ENCODE data around the gene SASH3. TPM values are rescaled to one million over a fixed set of nuclear protein-coding genes. Genes with fewer than 3 reads are reported as not detected.
A peak's percentile ranks its signal among the peaks of the same experiment; 100 is the strongest.

The SASH3 gene
- polyA plus RNA-seq, 1 donor from 2014 or later: 203 TPM

DNA sequence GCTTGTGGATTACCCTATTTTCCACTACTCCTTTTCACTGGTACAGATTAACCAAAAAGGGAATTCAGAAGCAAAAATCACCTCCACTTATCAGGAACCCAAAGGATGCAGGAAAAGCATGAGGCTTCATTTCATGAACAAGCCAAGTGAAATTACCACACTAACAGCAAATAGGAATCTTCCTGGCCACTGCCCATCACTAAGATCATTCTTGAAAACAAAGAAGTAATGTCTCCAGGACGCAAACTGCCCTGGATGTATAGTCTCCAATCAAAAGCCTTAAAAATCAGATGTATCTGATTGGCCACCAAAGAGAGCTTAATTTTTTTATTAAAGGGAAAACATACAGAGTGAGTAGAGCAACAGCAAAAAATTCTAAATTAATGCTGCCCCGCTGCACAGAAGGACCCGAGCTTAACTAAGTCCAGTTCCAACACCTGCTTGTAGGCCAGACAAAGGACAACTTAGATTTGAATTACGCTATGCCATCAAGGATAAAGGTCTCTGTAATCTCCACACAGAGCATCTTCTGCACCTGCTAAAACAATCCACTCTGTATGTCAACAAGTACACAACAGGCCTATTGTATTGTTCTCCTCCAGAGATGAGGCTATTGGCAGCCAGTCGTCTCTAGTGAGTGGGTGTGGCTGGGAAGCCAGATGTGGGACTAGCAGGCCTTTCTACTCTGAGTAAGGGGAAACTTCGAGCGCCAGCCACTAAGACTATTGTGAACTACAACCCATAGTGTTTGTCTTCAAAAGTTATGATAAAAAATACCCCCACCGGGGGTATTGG, 51.5 kb downstream of the SASH3 start:
- peaks cover 3% of the 10 kb centered on the region for H3K36me3 Mint-ChIP-seq
- H3K4me3 Mint-ChIP-seq: no peak overlapping the region
- H3K27ac Mint-ChIP-seq: no peak overlapping the region
- H3K4me1 Mint-ChIP-seq: peaks cover 0 to under 1% (median 0%) of the 10 kb centered on the region in 3 donors
- no peaks in the 10 kb centered on the region for H3K9me3 Mint-ChIP-seq
- H3K27me3 Mint-ChIP-seq: peaks cover 4% of the 10 kb centered on the region

DNA sequence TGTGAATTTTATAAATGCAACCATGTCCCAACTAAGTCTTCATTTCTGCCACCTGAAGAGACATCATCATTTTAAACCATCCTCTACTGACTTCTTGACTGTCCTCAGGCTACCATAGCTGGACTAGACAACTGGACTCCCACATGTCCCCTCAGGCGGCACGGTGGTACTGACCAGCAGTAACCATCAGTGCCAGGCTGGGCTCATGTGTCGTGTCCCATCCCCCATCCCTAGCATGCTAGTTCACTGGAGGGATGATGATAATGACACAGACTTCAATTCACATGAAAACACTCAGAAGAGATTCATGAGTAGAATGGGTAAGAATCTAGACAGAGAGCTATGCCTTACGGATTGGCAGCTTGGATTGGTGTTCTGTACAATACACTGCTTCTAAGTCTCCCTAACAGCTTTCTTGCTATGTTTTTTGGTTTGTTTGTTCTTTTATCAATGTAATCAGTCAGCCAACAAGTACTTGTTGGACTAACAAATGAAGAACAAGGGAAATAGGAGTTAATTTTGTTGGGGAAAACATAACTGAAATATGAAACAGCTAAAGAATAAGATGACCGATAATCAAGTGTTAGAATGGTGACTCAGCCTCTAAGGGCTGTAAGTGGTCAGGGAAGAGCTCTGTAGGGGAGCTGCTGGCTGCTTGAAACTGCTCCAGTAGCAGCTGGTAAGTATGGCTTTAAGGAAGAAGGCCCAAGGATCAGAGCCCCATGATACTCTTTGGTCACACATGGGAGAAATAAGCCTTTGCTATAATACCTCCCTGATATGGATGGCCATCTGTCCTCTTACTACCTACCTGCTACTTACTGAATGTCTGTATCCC, 53.6 kb downstream of the SASH3 start:
- H3K4me3 Mint-ChIP-seq: no peak overlapping the region
- no peak overlapping the region for H3K27ac Mint-ChIP-seq
- H3K4me1 Mint-ChIP-seq: no peaks in the 10 kb centered on the region
- peaks cover 3% of the 10 kb centered on the region for H3K36me3 Mint-ChIP-seq
- no peaks in the 10 kb centered on the region for H3K9me3 Mint-ChIP-seq
- H3K27me3 Mint-ChIP-seq: peaks cover 4% of the 10 kb centered on the region

DNA sequence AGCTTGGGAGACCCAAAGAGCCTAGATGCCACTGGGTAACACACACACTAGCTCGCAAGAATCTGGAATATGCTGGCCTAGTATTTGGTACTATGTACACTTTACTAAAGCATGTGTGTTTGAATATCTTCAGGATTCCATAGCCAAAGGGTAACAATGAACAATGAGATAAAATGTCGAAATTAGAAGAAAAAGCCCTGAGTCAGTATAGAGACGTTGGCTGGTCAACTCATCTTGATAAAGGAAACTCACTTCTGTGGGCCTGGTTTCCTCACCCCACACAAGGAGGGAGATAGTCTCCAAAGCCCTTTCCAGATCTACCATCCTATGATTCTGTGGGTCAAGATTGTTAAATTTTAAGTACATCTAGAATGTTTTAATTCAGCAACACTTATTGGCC, 57.1 kb downstream of the SASH3 start:
- peak overlapping the region in 1 of 3 donors; percentile 31 for H3K27ac Mint-ChIP-seq
- peaks cover 3% of the 10 kb centered on the region for H3K27me3 Mint-ChIP-seq
- no peak overlapping the region for H3K4me3 Mint-ChIP-seq
- H3K9me3 Mint-ChIP-seq: no peaks in the 10 kb centered on the region
- H3K4me1 Mint-ChIP-seq: peaks cover 0 to 2% (median 0%) of the 10 kb centered on the region in 3 donors
- H3K36me3 Mint-ChIP-seq: no peaks in the 10 kb centered on the region

DNA sequence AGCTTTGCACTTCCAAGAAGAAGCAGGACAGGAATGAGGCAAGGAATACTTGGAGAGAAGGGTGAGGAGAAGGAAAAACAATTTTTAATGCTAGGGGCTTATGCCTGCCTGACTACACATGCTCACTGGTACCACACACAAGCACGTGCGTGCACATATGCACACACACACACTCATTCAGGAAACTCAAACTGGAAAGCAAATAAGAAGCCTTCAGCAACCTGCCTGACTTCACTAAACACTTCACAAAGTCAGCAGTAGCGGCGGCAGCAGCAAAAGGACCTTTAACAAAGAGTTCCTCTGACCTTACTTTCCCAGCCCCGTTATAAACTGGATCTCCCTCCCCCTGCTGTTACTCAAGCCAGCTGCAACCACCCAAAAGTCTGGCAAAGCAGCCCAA, 60.6 kb downstream of the SASH3 start:
- Mint-ChIP-seq H3K9me3 (no peaks in the 10 kb centered on the region), H3K27me3 (peaks cover 8% of the 10 kb centered on the region), H3K27ac (no peak overlapping the region), H3K36me3 (no peaks in the 10 kb centered on the region), H3K4me3 (no peak overlapping the region), H3K4me1 (peaks cover 0 to 8% (median 0%) of the 10 kb centered on the region in 3 donors)

DNA sequence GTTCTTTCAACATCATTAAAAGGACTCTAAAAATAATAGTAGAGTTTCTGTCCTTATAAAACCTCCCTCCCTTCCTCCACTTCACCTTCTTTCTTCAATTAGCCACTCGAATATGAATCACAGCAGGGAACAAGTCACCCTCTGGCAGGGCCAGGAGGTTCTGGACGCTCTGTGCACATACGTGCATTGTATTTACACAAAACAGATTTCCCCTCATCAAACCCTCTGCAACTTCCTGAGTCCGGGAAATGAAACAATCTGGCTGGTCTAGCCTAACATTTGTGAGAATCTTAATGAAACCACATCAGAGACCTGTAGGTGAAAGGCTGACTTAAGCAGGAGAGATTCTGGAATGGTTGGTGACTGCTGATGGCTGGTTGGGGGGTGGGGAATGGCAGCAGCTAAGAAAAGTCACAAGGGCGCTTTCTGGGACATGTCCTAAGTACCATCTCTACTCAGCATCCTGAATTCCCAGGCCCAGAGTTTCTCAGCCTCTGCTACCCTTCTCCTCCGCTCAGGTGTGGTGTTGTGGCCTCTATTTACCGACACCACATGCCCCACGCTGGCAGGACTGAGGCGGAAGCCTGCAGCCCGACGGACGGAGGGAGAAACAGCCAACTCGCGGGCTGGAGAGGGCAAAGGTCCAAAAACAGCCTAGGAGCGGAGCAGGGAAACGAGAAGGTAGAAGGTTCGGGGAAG, 62.9 kb downstream of the SASH3 start:
- no peak overlapping the region for H3K27ac Mint-ChIP-seq
- no peaks in the 10 kb centered on the region for H3K9me3 Mint-ChIP-seq
- no peaks in the 10 kb centered on the region for H3K36me3 Mint-ChIP-seq
- H3K27me3 Mint-ChIP-seq: peaks cover 12% of the 10 kb centered on the region
- H3K4me3 Mint-ChIP-seq: peak overlapping the region; percentile 81 to 89 (median 87)
- H3K4me1 Mint-ChIP-seq: peaks cover 0 to 8% (median 0%) of the 10 kb centered on the region in 3 donors

DNA sequence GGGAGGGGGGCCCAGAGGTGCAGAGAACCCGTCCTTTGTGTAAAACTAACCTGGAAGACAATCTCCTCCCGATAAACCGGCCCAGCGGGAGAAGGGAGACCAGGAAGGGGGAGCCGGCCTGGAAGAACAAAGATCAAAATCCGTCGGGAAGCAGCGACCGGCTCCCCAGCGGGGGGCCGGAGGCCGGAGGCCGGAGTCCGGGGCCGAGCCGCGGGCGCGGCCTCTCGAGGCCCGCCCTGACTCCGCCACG, 63.4 kb downstream of the SASH3 start:
- peaks cover 12% of the 10 kb centered on the region for H3K27me3 Mint-ChIP-seq
- H3K36me3 Mint-ChIP-seq: no peaks in the 10 kb centered on the region
- no peak overlapping the region for H3K27ac Mint-ChIP-seq
- H3K4me3 Mint-ChIP-seq: peak overlapping the region; percentile 84 to 89 (median 87)
- no peaks in the 10 kb centered on the region for H3K9me3 Mint-ChIP-seq
- peaks cover 0 to 8% (median 0%) of the 10 kb centered on the region in 3 donors for H3K4me1 Mint-ChIP-seq

DNA sequence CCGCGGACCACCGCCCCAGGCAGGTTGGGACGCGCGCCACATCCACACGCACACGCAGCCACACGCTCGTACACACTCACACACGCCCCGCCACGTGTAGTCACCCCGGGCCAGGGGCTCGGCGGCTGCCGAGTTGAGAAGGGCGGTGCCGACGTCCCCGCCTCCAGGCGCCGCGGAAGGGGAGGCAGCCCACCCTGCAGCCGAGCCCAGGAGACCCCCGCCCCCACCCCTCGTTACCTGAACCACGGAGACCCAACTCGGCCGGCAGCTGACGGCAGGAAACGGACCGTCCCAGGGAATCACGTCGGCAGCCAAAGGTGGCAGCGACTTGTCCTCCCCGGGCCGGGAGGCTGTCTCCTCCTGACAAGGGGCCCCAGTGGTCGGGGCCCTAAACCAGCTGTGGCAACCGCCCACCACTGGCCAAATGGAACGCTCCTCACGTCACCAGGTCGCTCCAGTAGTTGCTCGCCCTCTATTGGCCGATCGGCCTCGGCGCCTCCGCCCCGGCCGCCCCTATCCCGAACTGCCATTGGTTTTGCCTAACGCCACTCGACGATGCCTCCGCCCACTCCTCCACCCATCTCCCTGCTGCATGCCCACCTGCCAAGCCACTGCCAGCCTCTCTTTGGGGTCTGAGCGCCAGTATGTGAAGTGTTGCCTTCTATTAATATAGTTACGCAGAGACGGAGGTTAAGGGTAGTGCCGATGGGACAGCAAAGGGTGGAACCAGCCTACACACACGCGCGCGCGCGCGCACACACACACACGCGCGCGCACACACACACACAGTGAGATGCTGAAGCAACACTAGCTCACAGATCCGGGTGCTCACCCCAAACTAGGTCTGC, 63.9 kb downstream of the SASH3 start, which contains the start of gene ZDHHC9:
Gene ZDHHC9 (minus strand): TSS at position 428 of the 848 bp plus-strand sequence. CDS start 1,941 bp downstream, outside the sequence.
- Mint-ChIP-seq H3K4me3 (peak within 1 kb of the TSS; percentile 84 to 97 (median 92)), H3K27me3 (peaks cover 12% of the 10 kb centered on the region), H3K36me3 (no peaks in the 10 kb centered on the region), H3K4me1 (peaks cover 0 to 8% (median 0%) of the 10 kb centered on the region in 3 donors), H3K27ac (peak within 1 kb of the TSS in 2 of 3 donors; percentile 39 to 65), H3K9me3 (no peaks in the 10 kb centered on the region)

Other genes with a start within 250 kb of the SASH3 start
- gene OCRL, start 239.7 kb upstream of the SASH3 start, polyA plus RNA-seq: 0.85 TPM
- gene APLN, start 125.0 kb upstream of the SASH3 start, polyA plus RNA-seq: not detected
- 0.26 TPM for gene XPNPEP2, start 41.0 kb upstream of the SASH3 start, polyA plus RNA-seq
- gene ZDHHC9, start 63.9 kb downstream of the SASH3 start, polyA plus RNA-seq: 4.8 TPM
- gene UTP14A, start 126.2 kb downstream of the SASH3 start, polyA plus RNA-seq: 15.9 TPM
- gene BCORL1, start 202.7 kb downstream of the SASH3 start, polyA plus RNA-seq: 3.2 TPM

Data from IgD-negative memory B cell (primary cell).